ENCODE data around the gene AKT3.

AKT3 gene

GRCh38 chr1:243575070-243575469 is 275.0 kb downstream of the AKT3 start:
- FAIRE-seq = no peak
- no peak for DNase-seq (ENCODE audit: extremely low spot score, insufficient read length, low read depth)

GRCh38 chr1:243572940-243573339 is 277.1 kb downstream of the AKT3 start:
- no peak for DNase-seq (ENCODE audit: extremely low spot score, insufficient read length, low read depth)
- FAIRE-seq = no peak

DNA sequence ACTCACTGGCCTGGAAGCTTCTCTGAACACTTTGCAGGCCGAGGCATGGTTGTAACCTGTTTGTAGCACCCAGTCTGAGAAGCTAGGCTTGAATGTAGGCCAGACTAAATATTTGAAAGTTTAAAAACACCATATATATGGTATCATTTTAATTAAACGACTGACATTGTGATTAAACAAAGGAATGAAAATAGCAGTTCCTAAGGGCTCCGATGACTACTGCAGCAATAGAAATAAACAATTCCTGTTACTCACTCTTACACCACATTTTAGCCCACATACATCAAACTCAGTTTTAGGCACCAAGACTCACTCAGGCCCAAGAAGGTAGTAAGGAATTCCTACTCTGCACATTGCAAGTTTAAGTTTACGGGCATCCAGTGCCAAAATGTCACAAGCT is 281.2 kb downstream of the AKT3 start:
- FAIRE-seq (no peak), DNase-seq (ENCODE audit: extremely low spot score, insufficient read length, low read depth) (no peak)

GRCh38 chr1:243564814-243565213 is 285.2 kb downstream of the AKT3 start:
- FAIRE-seq (no peak), DNase-seq (ENCODE audit: extremely low spot score, insufficient read length, low read depth) (no peak)

DNA sequence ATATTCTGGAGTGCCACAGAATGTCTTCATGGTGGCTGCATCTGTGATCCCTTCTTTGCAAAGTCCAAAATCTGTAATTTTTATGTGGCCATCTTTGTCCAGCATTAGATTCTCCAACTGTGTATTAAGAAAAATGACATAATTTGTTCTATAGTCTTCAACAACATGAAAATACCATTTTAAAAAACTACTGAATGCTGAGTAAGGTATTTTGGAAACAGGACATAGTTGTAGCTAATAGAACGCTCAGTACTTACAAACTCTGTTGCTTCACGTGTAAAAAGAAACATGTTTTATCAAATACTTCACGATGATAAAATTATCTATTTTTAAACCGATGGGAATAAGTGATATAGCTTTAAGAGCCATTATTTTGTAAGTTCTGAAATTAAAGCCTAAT is 286.3 kb downstream of the AKT3 start:
- DNase-seq (ENCODE audit: extremely low spot score, insufficient read length, low read depth) (no peak), FAIRE-seq (no peak)

DNA sequence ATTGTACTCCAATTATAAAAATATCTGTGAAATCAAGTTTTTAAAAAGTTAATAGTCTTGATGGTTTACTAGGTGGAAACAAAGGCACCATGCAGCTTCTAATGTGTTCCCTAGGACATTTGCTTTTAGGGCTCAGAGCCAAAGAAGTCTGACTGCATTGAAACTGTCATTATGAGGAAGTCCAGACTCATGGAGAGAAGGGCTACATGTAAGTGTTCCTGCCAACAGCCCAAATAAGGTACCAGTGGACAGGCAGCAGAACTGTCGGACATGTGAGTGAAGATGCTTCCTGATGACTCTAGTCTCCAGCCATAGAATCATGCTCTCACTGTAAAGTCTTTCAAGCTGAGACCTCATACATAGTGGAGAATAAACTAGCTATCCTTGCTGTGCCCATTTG is 287.6 kb downstream of the AKT3 start:
- no peak for FAIRE-seq
- no peak for DNase-seq (ENCODE audit: extremely low spot score, insufficient read length, low read depth)

- DNase-seq (ENCODE audit: extremely low spot score, insufficient read length, low read depth) (no peak), FAIRE-seq (no peak)
Measured at GRCh38 chr1:243561588-243562319, 288.3 kb downstream of the AKT3 start.

GRCh38 chr1:243559575-243560162 is 290.4 kb downstream of the AKT3 start:
- no peak for DNase-seq (ENCODE audit: extremely low spot score, insufficient read length, low read depth)
- no peak for FAIRE-seq

DNA sequence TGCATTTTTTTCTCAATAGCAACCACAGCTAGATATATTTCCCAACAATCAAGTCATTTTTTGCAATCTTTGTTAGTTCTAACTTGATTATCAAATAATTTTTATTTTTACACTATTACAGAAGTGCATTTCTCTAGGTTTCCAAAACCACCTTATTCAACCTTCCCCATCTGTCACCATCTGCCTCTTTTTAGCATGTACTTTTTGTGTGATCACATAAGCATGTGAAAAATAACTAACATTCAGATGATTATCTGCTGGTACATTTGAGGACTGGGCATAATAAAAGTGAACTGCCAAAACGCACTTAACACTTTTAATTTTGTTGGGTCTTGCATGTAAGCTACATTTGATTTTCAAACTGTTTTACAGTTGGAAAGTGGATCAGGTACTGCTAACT is 291.5 kb downstream of the AKT3 start:
- FAIRE-seq (no peak), DNase-seq (ENCODE audit: extremely low spot score, insufficient read length, low read depth) (no peak)

- DNase-seq (ENCODE audit: extremely low spot score, insufficient read length, low read depth) (no peak), FAIRE-seq (no peak)
Measured at GRCh38 chr1:243557866-243558265, 292.2 kb downstream of the AKT3 start.

DNA sequence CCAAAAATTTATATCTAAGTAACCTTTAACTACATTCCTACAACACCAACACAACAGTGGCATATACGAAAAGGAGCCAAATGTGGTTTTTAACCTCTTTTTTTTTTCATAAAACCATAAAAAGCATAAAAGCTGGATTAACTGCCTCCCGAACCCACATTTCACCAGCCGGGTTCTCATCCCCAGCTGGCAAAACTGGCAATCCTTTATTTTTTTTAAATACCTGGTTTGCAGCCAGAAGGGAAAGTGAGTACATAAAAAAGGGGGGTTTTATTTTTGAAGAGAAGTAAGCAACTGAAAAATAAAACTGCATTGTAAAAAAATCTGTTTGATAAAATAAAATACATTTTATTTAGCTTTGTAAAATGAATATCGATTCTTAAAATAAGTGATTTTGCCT is 295.4 kb downstream of the AKT3 start:
- no peak for FAIRE-seq

GRCh38 chr1:243553090-243553489 is 297.0 kb downstream of the AKT3 start:
- DNase-seq (ENCODE audit: extremely low spot score, insufficient read length, low read depth) (no peak), FAIRE-seq (no peak)

More for the DNA sequence above, 295.4 kb downstream of the AKT3 start:
- no peak for DNase-seq (ENCODE audit: extremely low spot score, insufficient read length, low read depth)

DNA sequence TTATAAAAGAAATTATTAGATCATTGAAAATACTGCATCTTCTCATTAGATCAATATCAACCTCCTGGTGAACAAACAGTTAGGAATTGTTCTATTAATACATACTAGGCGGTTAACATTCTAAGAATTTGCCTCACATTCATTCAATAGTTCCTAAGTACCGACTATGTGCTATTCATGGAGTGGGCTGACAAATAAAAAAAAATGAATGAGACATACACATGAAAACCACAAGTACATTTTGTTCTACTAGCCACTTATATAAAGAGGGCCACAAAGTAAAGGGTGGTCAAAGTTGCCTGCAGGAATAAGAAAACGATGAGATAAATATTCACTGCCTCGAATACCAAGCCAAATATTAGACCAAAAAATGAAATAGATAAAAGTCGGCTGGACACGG is 299.8 kb downstream of the AKT3 start:
- no peak for DNase-seq (ENCODE audit: extremely low spot score, insufficient read length, low read depth)
- no peak for FAIRE-seq

DNA sequence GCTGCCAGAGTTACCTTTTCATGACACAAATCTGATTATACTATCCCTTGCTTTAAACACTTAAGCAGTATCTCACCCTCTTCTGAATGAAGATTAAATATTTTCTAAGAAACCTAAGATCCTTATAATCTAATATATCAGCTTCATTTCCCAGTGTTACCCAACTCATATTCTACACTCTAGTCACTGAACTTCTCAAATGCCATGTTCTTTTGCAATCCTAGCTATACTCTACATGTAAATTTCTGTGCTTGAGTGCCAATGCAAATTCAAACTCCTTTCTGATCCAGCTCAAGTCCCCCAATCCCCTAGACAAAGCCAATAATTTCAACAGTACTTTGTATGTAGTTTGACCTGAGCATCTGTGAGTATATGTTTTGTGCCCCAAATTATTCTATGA is 300.3 kb downstream of the AKT3 start:
- no peak for FAIRE-seq
- no peak for DNase-seq (ENCODE audit: extremely low spot score, insufficient read length, low read depth)

GRCh38 chr1:243549108-243549507 is 300.9 kb downstream of the AKT3 start:
- DNase-seq (ENCODE audit: extremely low spot score, insufficient read length, low read depth) (no peak), FAIRE-seq (no peak)

GRCh38 chr1:243548516-243548915 is 301.5 kb downstream of the AKT3 start:
- no peak for FAIRE-seq
- no peak for DNase-seq (ENCODE audit: extremely low spot score, insufficient read length, low read depth)

- DNase-seq (ENCODE audit: extremely low spot score, insufficient read length, low read depth) = no peak
- FAIRE-seq = no peak
Measured at GRCh38 chr1:243547891-243548290, 302.2 kb downstream of the AKT3 start.

GRCh38 chr1:243546457-243546856 is 303.6 kb downstream of the AKT3 start:
- no peak for FAIRE-seq
- no peak for DNase-seq (ENCODE audit: extremely low spot score, insufficient read length, low read depth)

- DNase-seq (ENCODE audit: extremely low spot score, insufficient read length, low read depth) (no peak), FAIRE-seq (no peak)
Measured at GRCh38 chr1:243543501-243543900, 306.5 kb downstream of the AKT3 start.

GRCh38 chr1:243542739-243543415 is 307.2 kb downstream of the AKT3 start:
- FAIRE-seq = no peak
- no peak for DNase-seq (ENCODE audit: extremely low spot score, insufficient read length, low read depth)

DNA sequence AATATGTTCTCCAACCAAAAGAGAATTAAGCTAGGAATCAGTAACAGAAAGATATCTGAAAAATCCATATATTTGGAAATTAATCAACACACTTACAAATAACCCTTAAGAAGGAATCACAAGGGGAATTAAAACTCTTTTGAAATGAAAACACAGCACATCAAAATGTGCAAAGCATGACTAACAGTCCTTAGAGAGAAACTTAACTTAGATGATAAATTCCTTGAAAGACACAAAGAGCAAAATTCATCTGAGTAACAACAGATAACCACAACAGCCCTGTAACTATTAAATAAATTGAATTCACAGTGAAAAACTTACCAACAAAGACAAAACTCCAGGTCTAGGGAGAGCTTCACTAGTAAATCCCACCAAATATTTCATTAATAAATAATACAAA is 310.4 kb downstream of the AKT3 start:
- no peak for DNase-seq (ENCODE audit: extremely low spot score, insufficient read length, low read depth)
- FAIRE-seq = no peak
